NB4 (cell line): ENCODE data around the gene KRT27.

ENCODE experiments used
- DNase-seq: peaks from one replicate; pipeline ENCODE4 v3.0.0; 2010; ENCODE audit warnings: low read depth
- H3K4me3 ChIP-seq: one replicate; pipeline ENCODE4 v1.5.1; 2011; ENCODE audit warnings: mild to moderate bottlenecking, low read depth, low read length, moderate library complexity
- MYC ChIP-seq: IDR thresholded peaks from 2 replicates; pipeline ENCODE4 v1.6.1; 2011; ENCODE audit warnings: low read depth, low read length
- POLR2A ChIP-seq: IDR thresholded peaks from 2 replicates; pipeline ENCODE4 v1.6.1; 2011; ENCODE audit warnings: mild to moderate bottlenecking; ENCODE audit not compliant: insufficient read length; ENCODE audit errors: extremely low read depth
- TF ChIP-seq, protein P1 (sequence below): IDR thresholded peaks from 2 replicates; pipeline ENCODE4 v1.6.1; 2011; ENCODE audit warnings: low read depth, low read length
- TF ChIP-seq, protein P2 (sequence below): IDR thresholded peaks from one replicate; pipeline ENCODE4 v1.5.1; 2012; ENCODE audit warnings: low read depth, low read length

KRT27 gene

DNA sequence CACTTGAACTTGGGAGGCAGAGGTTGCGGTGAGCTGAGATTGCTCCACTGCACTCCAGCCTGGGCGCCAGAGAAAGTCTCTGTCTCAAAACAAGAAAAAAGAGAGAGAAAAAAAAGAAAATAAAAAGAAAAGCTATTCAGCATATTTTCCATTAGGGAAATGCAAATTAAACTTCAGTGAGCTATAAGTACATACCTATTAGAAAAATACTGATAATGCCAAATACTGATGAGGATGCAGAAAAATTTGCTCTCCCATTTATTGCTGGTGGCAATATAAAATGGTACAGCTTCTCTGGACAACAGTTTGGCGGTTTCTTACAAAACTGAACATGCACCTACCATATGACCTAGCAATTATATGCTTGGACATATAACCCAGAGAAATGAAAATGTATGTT, 30.3 kb upstream of the KRT27 start:
- H3K4me3 ChIP-seq, result no peak overlapping the region
- TF ChIP-seq MYC, result no peak
- DNase-seq, result no peak

DNA sequence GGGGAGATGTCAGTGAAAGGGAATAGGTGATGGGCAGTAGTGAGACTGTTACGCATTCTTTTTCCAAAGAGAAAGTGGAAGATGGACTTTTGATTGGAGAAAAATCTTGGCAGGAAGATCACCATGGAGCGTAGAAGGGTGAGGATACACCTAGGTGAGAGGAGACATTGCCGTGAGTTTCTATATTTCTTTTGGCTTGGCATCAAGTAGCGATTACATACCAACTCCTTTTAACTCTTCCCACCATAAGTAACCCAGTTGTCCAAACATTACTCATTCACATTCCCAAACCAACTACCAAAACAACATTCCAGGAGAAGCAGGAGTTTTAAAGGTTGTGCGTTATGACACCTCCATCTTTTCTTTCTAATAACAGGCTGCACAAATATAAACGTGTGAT, 28.1 kb upstream of the KRT27 start:
- DNase-seq, result no peak
- H3K4me3 ChIP-seq, result no peak overlapping the region
- TF ChIP-seq, protein P1, sequence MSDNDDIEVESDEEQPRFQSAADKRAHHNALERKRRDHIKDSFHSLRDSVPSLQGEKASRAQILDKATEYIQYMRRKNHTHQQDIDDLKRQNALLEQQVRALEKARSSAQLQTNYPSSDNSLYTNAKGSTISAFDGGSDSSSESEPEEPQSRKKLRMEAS, result no peak
- TF ChIP-seq, protein P2, sequence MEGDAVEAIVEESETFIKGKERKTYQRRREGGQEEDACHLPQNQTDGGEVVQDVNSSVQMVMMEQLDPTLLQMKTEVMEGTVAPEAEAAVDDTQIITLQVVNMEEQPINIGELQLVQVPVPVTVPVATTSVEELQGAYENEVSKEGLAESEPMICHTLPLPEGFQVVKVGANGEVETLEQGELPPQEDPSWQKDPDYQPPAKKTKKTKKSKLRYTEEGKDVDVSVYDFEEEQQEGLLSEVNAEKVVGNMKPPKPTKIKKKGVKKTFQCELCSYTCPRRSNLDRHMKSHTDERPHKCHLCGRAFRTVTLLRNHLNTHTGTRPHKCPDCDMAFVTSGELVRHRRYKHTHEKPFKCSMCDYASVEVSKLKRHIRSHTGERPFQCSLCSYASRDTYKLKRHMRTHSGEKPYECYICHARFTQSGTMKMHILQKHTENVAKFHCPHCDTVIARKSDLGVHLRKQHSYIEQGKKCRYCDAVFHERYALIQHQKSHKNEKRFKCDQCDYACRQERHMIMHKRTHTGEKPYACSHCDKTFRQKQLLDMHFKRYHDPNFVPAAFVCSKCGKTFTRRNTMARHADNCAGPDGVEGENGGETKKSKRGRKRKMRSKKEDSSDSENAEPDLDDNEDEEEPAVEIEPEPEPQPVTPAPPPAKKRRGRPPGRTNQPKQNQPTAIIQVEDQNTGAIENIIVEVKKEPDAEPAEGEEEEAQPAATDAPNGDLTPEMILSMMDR, result no peak
- no peak for TF ChIP-seq POLR2A
- no peak for TF ChIP-seq MYC

DNA sequence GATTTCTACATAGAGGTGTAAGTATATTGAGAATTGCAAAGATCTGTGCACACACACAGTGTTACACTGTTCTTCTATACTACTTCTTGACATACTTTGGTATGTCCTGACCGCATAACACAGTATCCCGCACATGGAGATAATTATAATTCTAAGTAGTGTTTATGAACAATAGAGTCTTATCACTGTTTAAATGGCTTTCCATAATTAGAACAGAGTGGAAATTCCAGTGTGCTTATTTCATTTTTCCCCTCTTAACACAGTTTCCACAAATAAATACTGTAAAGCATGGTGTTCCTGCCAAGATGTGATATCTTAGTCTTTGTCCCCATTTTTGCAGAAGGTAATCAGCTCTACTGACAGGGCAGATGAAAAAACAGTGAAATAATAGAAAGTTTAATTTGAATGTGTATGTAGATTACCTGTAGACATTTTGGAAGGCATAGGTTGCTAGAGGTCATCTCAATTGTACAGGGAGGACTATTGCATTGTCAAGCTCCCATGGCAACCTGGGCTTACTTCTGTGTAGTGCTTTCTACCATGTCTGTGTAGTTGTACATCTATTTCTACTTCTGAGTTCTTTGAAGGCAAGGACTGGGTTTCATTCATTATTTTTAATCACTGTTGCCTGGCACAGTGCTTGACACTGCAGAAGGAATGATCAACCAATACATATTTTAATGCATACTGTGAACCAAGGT, 27.5 kb upstream of the KRT27 start:
- no peak overlapping the region for H3K4me3 ChIP-seq
- DNase-seq, result no peak
- no peak for TF ChIP-seq POLR2A
- TF ChIP-seq, protein P1, result no peak

DNA sequence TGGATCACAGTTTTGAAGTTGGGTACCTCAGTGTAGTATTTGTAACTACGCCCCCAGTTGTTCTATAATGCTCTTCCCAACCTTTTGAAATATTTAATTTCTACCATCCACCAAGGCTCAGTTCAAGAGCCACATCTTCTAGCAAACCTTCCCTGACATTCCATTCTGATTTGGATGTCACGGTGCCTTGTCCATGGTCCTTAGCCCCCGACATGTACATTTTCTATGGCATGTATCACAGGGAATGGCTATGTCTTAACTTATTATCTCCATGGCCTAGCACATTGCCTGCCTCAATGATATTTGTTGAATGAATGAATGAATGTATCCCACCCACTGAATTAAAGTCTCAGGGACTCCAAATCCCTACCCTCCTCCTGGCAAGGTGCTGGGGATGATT, 23.8 kb upstream of the KRT27 start:
- DNase-seq, result no peak
- TF ChIP-seq, protein P1, result no peak
- TF ChIP-seq MYC (no peak), POLR2A (no peak)
- TF ChIP-seq, protein P2, result no peak
- no peak overlapping the region for H3K4me3 ChIP-seq

DNA sequence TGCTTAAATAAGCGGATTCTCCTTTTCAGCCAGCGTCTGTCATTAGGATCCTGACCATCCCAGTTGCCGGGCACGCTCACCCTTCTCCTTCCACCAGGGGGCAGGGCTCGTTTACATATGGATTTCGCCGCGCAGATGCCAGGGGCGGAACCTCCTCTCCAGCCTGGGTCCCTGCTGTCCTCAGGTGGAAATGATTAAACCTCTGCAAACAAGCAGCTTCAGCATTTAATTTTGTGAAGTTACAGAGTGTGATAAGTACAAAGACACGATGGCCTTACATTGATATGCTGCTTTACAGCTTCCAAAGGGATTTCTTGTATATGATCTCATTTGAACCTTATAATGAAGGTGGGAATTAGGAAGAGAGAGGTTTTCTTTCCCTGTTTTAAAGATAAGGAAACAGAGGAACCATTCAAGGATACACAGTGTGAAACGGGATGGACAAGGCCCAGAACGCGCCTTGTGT, 21.3 kb upstream of the KRT27 start:
- TF ChIP-seq, protein P2, result peak; percentile 88
- TF ChIP-seq MYC (no peak), POLR2A (no peak)
- TF ChIP-seq, protein P1, result 0 out of 2 replicates have a peak, but pooled peaks have one; percentile 31
- no peak overlapping the region for H3K4me3 ChIP-seq
- peak; percentile 66 for DNase-seq

DNA sequence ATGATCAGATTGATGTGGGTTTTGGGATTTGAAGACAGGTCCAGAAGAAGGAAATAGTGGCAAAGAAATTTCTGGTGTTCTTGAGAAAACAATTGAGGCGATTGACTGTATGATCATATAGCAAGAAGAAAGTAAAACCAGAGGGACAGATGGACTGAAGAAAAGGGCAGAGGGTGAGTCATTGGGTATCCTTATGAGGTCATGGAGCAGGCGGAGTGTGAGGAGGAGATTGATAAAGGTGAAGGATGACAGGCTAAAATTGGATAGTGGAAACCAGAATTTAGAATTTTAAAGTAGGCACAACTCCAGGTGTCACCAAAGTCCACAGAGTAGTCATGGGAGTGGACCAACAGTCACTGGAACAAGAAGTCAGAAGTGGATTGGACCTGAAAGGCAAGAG, 18.8 kb upstream of the KRT27 start:
- TF ChIP-seq, protein P1, result no peak
- TF ChIP-seq MYC, result no peak
- TF ChIP-seq POLR2A, result no peak
- TF ChIP-seq, protein P2, result no peak
- H3K4me3 ChIP-seq, result no peak overlapping the region
- DNase-seq, result no peak

DNA sequence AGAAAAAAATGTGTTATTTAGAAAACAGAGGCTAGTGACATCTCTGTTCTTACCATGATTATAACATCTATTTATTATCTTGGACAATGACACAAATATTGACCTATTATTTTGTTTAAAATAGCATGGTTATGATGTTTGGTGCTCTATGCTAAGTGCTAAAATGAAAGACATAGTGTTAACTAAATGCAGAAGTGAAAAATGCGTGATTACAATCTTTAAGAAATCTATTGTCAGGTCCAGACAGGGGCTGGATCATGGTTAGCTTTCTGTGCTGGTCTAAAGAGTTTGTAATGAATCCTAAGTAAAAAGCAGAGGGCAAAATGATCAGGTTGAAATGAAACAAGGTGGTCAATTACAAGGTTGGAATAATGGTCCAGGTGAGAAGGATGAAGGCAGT, 18.0 kb upstream of the KRT27 start:
- no peak for DNase-seq
- H3K4me3 ChIP-seq, result no peak overlapping the region
- no peak for TF ChIP-seq POLR2A
- TF ChIP-seq, protein P2, result no peak
- TF ChIP-seq, protein P1, result no peak
- no peak for TF ChIP-seq MYC
